ENCODE measurements around the gene POLD1.

POLD1 gene

GRCh38 chr19:50362656-50363424 is 21.3 kb upstream of the POLD1 start:
- DNase-seq (ENCODE audit: extremely low spot score, insufficient read length, low read depth) (no peak), FAIRE-seq (peak; percentile 9)

GRCh38 chr19:50365434-50366306 is 18.5 kb upstream of the POLD1 start, which contains the start of gene NAPSA:
NAPSA (minus strand) TSS chr19:50365639; CDS start chr19:50365621, 18 bp downstream.
- FAIRE-seq (peak; percentile 88), DNase-seq (ENCODE audit: extremely low spot score, insufficient read length, low read depth) (no peak)

DNA sequence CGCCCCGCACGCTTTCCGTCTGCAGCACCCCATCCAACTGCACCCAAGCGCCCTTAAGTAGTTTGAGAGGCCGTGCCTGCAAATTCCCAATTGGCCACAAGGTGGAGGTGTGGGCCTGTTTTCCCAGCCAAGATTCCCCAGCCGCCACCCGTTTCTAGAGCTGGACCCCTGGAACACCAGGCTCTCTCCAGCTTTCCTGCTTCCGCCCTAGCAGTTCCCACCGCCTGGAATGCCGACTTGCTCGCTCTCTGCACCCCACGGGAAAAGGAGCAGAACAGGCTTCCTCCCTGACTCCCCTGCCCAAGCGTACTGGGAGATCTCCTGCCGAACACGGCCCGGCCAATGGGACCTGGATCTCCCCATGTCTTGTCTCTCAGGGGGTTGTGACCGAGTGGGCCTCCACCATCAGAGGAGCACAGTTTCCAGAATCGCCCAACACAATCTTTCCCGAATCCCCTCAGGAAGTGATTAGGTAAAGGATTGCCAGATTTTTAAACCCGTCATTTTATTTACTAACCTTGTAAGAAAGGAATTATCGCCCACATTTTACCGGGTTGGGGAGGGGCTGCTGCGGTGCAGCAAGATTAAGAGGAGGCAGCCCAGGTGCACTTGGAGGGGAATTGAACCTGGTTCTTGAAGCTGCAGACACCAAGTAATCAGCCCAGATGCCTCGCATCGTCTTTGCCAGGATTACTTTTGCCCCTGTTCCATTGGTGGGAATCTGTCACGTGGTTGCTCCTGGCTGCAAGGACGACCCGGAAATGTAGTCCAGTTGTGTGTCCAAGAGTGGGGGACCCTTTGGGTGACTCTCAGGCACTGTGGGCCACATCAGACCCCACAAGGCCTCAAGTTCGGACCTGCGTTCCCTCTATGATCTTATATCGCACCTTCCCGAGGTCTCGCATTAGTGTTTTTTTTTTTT is 15.2 kb upstream of the POLD1 start:
- DNase-seq (ENCODE audit: extremely low spot score, insufficient read length, low read depth) (no peak), FAIRE-seq (peak; percentile 91)

- DNase-seq (ENCODE audit: extremely low spot score, insufficient read length, low read depth) (no peak), FAIRE-seq (peak; percentile 48)
Measured at GRCh38 chr19:50371914-50372475, 12.2 kb upstream of the POLD1 start.

GRCh38 chr19:50376166-50377050 is 7.7 kb upstream of the POLD1 start, which contains the start of gene NR1H2:
NR1H2 (plus strand) TSS chr19:50376457; CDS start chr19:50377606, 1,149 bp downstream.
- DNase-seq (ENCODE audit: extremely low spot score, insufficient read length, low read depth) (peak; percentile 73), FAIRE-seq (peak; percentile 96)

- no peak for FAIRE-seq
- no peak for DNase-seq (ENCODE audit: extremely low spot score, insufficient read length, low read depth)
Measured at GRCh38 chr19:50377051-50377461, 7.1 kb upstream of the POLD1 start.

DNA sequence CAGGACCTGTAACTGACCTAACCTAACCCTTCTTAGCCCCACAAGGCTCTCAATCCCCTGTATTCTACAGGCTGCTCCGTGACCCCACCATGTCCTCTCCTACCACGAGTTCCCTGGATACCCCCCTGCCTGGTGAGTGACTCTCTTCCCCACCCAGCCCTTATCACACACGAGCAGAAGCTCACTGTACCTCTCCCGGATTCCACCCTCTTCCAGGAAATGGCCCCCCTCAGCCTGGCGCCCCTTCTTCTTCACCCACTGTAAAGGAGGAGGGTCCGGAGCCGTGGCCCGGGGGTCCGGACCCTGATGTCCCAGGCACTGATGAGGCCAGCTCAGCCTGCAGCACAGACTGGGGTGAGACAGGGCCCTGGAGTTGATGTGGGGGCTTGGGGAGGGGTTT is 6.6 kb upstream of the POLD1 start:
- no peak for DNase-seq (ENCODE audit: extremely low spot score, insufficient read length, low read depth)
- FAIRE-seq: no peak

DNA sequence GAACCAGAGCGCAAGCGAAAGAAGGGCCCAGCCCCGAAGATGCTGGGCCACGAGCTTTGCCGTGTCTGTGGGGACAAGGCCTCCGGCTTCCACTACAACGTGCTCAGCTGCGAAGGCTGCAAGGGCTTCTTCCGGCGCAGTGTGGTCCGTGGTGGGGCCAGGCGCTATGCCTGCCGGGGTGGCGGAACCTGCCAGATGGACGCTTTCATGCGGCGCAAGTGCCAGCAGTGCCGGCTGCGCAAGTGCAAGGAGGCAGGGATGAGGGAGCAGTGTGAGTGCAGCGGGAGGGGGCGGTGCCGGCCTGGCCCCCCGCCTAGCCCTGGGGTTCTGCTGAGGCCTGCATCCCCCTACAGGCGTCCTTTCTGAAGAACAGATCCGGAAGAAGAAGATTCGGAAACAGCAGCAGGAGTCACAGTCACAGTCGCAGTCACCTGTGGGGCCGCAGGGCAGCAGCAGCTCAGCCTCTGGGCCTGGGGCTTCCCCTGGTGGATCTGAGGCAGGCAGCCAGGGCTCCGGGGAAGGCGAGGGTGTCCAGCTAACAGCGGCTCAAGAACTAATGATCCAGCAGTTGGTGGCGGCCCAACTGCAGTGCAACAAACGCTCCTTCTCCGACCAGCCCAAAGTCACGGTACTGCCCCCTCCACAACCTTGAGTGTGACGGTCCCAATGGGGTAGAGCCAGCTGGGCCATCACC is 5.8 kb upstream of the POLD1 start:
- FAIRE-seq (no peak), DNase-seq (ENCODE audit: extremely low spot score, insufficient read length, low read depth) (no peak)

DNA sequence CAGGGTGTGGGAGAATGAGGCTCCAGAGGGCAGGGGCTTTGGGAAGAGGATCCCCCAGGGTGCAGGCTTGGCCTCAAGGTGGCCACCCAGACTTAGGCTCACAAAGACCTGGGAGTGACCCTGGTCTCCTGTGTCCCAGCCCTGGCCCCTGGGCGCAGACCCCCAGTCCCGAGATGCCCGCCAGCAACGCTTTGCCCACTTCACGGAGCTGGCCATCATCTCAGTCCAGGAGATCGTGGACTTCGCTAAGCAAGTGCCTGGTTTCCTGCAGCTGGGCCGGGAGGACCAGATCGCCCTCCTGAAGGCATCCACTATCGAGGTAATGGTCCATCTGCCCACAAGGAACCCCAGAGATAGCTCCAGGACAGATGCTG is 5.3 kb upstream of the POLD1 start:
- no peak for FAIRE-seq
- no peak for DNase-seq (ENCODE audit: extremely low spot score, insufficient read length, low read depth)

DNA sequence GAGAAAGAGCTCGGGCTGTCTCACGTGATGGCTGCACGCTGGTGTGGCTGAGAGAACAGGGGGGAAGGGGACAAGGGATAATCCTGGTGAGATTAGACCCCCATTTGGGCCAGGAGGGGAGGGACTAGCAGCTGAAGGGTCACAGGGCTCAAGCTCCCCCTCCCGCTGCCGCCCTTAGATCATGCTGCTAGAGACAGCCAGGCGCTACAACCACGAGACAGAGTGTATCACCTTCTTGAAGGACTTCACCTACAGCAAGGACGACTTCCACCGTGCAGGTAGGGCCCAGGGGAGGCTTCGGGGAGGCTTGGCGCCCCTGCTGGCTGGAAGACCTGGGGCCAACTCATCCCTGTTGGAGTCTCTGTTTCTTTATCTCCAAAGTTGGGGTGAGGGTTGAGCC is 4.5 kb upstream of the POLD1 start:
- FAIRE-seq (no peak), DNase-seq (ENCODE audit: extremely low spot score, insufficient read length, low read depth) (no peak)

DNA sequence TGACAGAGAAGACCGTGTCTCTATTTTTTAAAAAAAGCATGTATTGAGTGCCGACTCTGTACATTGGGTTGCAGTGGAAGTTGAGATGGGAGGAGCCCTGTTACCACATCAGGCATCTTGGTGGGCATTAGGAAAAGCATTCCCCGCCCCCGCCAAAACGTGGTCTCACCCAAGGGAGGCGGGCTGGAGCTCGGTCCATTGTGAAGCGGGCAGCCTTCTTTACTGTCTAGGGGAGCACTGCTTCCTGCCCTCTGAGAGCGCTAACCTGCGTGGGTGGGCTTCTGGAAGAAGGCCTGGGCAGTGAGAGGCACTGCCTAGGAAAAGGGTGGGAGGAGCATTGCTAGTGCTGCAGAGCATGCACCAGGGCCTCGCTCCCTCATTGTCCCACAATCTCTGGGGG is 4.0 kb upstream of the POLD1 start:
- FAIRE-seq (no peak), DNase-seq (ENCODE audit: extremely low spot score, insufficient read length, low read depth) (no peak)

DNA sequence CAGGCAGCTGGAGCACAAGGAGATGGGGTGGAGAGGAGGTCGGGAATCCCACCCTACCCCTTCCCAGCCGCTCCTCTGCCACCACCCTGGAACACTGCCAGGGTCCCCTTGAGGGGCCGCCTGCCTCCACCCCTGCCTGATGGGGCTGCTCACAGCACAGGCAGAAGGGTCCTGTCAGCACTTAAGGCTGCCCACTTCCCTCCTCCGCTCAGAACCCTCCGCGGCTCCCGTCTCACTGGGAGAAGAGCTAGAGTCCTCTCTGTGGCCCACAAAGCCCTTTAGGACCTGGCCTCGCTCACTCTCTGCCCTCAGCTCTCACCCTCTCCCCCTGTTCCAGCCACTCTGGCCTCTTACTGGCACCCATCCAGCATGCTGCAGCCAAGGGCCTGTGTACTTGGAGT is 3.4 kb upstream of the POLD1 start:
- no peak for FAIRE-seq
- no peak for DNase-seq (ENCODE audit: extremely low spot score, insufficient read length, low read depth)

DNA sequence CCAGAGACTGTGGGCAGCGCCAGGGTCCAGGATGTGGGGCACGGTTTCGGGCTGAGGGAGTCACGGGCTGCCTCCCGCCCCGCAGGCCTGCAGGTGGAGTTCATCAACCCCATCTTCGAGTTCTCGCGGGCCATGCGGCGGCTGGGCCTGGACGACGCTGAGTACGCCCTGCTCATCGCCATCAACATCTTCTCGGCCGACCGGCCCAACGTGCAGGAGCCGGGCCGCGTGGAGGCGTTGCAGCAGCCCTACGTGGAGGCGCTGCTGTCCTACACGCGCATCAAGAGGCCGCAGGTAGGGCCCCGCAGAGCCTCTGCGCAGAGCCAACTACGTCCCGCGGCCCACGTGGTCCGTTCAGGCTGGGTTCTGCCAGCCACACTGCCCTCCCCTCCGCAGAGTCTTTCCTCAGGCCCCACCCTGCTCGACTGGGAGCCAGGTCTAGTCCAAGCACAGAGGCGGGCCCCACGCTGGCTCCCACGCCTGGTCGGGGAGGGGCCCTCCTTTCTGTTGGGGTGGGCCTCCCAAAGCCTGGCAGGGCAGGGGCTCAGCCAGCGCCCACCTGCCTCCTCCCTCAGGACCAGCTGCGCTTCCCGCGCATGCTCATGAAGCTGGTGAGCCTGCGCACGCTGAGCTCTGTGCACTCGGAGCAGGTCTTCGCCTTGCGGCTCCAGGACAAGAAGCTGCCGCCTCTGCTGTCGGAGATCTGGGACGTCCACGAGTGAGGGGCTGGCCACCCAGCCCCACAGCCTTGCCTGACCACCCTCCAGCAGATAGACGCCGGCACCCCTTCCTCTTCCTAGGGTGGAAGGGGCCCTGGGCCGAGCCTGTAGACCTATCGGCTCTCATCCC is 2.0 kb upstream of the POLD1 start:
- DNase-seq (ENCODE audit: extremely low spot score, insufficient read length, low read depth) (no peak), FAIRE-seq (no peak)

- FAIRE-seq (no peak), DNase-seq (ENCODE audit: extremely low spot score, insufficient read length, low read depth) (no peak)
Measured at GRCh38 chr19:50383001-50383851, 921 bp upstream of the POLD1 start.

- DNase-seq (ENCODE audit: extremely low spot score, insufficient read length, low read depth) (no peak), FAIRE-seq (no peak)
Measured at GRCh38 chr19:50384685-50385535, 763 bp downstream of the POLD1 start.
